ENCODE measurements around the gene PNPLA2. TPM values are rescaled to one million over a fixed set of nuclear protein-coding genes. Genes with fewer than 3 reads are reported as not detected.
A peak's percentile ranks its signal among the peaks of the same experiment; 100 is the strongest.

PNPLA2 gene
- total RNA-seq, 1 donor, result 27.7 TPM

DNA sequence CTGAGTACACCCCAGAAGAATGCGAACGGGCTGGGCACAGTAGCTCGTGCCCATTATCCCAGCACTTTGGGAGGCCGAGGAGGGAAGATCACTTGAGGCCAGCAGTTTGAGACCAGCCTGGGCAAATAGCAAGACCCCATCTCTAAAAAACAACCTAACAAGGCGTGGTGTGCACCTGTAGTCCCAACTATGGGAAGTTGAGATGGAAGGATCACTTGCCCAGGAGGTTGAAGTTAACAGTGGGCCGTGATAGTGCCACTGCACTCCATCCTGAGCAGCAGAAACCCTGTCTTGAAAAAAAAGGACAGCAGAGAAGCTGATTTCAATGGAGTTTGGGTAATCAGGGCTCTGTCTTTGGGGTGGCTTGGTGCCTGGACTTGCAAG is 5.7 kb upstream of the PNPLA2 start:
- TF ChIP-seq, protein P1, sequence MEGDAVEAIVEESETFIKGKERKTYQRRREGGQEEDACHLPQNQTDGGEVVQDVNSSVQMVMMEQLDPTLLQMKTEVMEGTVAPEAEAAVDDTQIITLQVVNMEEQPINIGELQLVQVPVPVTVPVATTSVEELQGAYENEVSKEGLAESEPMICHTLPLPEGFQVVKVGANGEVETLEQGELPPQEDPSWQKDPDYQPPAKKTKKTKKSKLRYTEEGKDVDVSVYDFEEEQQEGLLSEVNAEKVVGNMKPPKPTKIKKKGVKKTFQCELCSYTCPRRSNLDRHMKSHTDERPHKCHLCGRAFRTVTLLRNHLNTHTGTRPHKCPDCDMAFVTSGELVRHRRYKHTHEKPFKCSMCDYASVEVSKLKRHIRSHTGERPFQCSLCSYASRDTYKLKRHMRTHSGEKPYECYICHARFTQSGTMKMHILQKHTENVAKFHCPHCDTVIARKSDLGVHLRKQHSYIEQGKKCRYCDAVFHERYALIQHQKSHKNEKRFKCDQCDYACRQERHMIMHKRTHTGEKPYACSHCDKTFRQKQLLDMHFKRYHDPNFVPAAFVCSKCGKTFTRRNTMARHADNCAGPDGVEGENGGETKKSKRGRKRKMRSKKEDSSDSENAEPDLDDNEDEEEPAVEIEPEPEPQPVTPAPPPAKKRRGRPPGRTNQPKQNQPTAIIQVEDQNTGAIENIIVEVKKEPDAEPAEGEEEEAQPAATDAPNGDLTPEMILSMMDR (IDR thresholded peaks at IDR 0.05; ENCODE audit: insufficient read depth, low read length), result no peak
- no peak for DNase-seq (ENCODE audit: low read depth)
- no peak overlapping the region for H3K4me3 ChIP-seq (ENCODE audit: low read depth, low read length)

DNA sequence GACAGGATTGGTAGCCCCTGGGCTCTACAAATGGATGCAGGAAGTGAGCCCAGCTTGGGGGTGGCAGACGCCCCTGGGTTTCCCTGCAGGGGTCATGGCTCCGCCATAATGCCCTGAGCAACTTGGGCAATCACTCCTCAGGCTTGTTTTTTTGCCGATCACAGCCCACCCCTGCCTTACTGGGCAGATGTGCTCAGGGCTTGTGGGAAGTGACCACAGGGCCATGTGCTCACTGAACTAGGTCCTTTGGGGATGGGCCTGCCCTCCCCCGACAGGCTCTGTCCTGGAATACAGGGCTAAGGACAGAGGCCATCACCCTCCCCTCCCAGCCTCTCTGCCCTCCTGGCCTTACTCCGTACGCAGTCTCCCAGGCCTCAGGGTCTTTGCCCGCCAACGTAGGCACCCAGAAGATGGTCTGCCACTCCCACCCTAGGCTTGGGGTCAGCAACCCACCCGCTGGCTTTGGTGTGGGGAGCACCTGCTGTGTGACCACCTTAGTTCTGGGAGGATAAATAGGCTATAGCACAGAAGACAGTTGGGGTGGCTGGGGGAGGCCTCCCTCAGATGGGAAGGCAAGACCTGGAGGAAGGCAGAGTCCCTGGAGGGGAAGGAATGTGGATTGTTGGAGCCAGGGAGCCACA is 5.1 kb upstream of the PNPLA2 start:
- no peak overlapping the region for H3K4me3 ChIP-seq (ENCODE audit: low read depth, low read length)
- DNase-seq (ENCODE audit: low read depth), result no peak
- TF ChIP-seq, protein P1 (IDR thresholded peaks at IDR 0.05; ENCODE audit: insufficient read depth, low read length), result no peak

GRCh38 chr11:815675-816432 is 2.9 kb upstream of the PNPLA2 start:
- TF ChIP-seq, protein P1 (IDR thresholded peaks at IDR 0.05; ENCODE audit: insufficient read depth, low read length), result no peak
- no peak overlapping the region for H3K4me3 ChIP-seq (ENCODE audit: low read depth, low read length)
- DNase-seq (ENCODE audit: low read depth), result no peak

GRCh38 chr11:816433-816779 is 2.3 kb upstream of the PNPLA2 start:
- DNase-seq (ENCODE audit: low read depth), result no peak
- no peak overlapping the region for H3K4me3 ChIP-seq (ENCODE audit: low read depth, low read length)
- TF ChIP-seq, protein P1 (IDR thresholded peaks at IDR 0.05; ENCODE audit: insufficient read depth, low read length), result no peak

DNA sequence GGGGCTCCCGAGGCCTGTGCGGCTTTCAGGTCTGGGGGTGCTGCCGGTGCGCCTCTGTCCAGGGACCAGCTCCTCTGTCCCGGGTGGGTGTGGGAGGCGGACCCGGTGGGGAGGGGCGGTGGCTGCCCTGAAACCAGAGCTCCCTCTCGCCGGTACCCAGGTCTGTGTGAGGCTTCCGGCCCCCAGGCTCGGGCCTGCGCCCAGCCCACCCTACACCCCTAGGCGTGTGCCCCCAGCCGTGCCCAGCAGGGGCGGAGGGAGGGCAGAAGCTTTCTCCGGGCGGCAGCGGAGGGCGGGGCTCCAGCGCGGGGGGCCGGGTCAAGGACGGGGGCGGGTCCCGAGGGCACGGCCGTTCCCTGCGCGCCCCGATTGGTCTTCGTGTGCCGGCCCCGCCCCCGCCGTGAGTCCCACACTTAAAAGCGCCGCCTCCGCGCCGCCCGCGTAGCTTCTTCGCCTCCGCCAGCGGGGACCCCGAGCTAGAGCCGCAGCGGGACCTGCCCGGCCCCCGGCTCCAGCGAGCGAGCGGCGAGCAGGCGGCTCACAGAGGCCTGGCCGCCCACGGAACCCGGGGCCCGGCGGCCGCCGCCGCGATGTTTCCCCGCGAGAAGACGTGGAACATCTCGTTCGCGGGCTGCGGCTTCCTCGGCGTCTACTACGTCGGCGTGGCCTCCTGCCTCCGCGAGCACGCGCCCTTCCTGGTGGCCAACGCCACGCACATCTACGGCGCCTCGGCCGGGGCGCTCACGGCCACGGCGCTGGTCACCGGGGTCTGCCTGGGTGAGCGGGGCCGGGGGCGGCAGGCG is 616 bp downstream of the PNPLA2 start:
- peak overlapping the region; percentile 88 for H3K4me3 ChIP-seq (ENCODE audit: low read depth, low read length)
- TF ChIP-seq, protein P1 (IDR thresholded peaks at IDR 0.05; ENCODE audit: insufficient read depth, low read length), result peak; percentile 27
- DNase-seq (ENCODE audit: low read depth), result peak; percentile 78

GRCh38 chr11:819943-820649 is 1.4 kb downstream of the PNPLA2 start:
- H3K4me3 ChIP-seq (ENCODE audit: low read depth, low read length), result peak overlapping the region; percentile 88
- TF ChIP-seq, protein P1 (IDR thresholded peaks at IDR 0.05; ENCODE audit: insufficient read depth, low read length), result no peak
- DNase-seq (ENCODE audit: low read depth), result peak; percentile 43
